SW480 (cell line): ENCODE data around the gene ACSBG1.
"Not testable (repeated sequence)": the region's sequence is repeated elsewhere in the genome, so short reads cannot be mapped to it uniquely, and the experiment has no call there.

Experiments used
- DNase-seq: peaks from one replicate; pipeline ENCODE4 v3.0.0-alpha.2; 2016; ENCODE audit warnings: low spot score

The ACSBG1 gene

DNA sequence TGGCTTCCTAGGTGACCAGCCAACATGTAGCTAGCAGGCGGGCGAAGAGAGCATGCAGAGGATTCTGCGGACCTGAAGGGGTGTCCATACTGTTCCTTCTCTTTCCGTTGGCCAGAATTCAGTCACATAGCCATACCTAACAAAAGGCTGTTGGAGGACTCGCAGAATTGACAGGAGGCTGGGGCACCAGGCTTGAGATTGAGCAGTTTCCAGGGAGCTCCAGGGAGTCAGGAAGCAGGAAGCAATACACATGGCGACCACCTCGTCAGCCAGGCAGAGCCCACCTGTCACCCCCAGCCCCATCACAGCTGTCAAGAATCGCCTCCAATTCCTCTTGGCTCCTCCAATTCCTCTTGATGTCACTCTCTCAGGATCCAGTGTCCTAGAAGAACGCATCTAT, 16.8 kb upstream of the ACSBG1 start:
- DNase-seq = no peak

DNA sequence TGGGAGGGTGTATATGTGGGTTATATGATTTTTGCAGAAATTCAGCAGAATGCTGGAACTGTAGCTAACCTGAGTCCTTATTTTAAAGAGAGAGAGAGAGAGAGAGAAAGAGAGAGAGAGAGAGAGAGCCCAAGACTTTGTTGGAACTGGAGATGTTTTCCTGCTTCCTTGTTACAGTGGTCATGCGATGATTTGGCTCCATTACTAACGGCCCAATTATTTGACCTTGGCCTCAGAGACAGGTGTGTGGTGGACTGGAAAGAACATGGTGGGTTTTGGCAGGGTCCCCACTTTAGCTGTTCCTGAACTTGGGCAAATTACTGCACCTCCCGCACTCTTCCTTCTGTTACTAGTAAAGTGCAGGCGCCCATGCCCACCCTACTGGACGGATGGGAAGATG, 14.8 kb upstream of the ACSBG1 start:
- no peak for DNase-seq

DNA sequence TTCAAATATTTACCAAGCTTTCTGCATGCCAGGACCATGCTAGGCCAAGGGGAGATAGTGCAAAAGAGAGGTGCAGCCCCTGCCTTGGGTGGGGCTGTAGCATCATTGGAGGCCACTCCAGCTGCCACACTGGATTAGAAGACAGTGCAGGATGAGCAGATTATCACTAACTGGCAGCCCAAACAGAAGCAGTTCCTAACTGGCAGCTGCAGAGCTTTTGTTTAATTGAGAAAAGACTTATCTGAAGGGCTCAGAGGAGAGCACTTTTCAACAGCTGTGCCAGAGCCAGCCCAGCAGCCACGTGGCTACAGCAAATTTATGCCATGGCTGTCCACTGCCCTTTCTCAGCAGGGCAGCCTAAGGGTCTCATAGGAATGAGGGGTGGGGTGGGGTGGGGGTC, 13.5 kb upstream of the ACSBG1 start:
- no peak for DNase-seq

DNA sequence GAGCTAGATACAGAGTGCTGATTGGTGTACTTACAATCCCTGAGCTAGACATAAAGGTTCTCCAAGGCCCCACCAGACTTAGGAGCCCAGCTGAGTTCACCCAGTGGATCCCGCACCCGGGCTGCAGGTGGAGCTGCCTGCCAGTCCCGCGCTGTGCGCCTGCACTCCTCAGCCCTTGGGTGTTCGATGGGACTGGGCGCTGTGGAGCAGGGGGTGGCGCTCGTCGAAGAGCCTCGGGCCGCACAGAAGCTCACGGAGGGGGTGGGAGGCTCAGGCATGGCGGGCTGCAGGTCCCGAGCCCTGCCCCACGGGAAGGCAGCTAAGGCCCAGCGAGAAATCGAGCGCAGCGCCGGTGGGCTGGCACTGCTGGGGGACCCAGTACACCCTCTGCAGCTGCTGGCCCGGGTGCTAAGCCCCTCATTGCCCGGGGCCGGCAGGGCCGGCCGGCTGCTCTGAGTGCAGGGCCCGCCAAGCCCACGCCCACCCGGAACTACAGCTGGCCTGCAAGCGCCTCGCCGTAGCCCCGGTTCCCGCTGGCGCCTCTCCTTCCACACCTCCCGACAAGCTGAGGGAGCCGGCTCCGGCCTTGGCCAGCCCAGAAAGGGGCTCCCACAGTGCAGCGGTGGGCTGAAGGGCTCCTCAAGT, 11.7 kb upstream of the ACSBG1 start:
- DNase-seq = not testable (repeated sequence)

DNA sequence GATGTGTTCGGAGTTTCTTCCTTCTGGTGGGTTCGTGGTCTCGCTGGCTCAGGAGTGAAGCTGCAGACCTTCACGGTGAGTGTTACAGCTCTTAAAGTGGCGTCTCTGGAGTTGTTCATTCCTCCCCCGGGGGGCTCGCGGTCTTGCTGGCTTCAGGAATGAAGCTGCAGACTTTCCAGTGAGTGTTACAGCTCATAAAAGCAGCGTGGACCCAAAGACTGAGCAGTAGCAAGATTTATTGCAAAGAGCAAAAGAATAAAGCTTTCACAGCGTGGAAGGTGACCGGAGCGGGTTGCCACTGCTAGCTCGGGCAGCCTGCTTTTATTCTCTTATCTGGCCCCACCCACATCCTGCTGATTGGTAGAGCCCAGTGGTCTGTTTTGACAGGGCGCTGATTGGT, 11.0 kb upstream of the ACSBG1 start:
- not testable (repeated sequence) for DNase-seq

DNA sequence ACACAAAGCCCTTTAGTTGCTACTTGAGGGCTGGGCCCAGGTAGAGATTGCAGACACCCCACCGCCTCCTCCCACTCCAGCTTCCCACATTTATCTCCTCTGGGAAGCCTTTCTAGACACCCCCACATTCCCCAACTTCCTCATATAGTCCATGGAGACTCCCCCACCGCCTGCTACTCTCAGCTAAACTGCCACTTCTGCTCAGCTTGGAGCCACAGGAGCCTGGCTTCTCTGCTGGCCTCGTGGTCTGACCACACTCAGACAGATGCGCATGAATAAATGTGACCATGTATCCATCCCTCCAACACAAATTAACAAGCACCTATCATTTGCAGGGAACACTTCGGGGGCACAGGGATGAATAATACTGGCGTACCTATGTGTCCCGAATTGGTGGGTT, 10.5 kb upstream of the ACSBG1 start:
- no peak for DNase-seq

DNA sequence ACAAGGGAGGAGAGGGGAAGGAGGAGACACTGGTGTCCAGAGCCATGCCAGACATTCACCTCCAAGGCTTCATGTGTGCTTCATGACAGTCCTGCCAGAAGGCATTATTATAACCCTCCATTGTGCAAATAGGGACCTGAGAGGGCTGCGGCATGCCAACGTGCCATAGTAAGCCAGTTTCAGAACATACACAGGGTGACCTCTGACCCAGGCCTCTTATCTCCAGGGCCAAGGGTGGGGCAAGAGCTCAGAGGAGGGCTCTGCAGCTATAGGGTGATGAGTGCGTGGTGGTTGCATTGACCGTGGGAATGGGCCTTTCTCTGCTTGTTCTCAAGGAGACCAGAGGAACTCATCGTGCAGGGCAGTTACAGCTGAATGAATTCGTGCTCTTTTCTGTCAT, 9.7 kb upstream of the ACSBG1 start:
- DNase-seq = no peak

DNA sequence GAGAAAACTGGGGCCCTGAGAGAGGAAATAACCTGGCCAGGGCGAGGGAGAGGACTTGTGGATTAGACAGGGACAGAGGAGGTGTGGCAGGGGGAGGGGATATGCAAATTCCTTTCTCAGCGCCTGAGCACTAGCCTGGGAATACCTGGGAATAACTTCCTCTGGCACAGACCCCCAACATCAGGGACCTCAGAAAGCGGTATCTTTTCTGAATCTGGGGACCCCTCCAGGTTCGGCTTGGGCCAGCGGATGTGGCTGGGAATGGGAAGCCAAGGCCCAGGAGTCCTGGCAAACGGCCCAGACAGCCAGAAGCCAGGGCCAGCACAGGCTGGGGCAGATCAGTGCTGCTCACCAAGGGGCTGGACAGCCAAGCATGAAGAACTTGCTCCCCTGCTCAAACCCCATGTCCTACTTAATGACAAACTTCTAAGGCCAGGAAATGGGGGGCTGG, 9.2 kb upstream of the ACSBG1 start:
- no peak for DNase-seq

DNA sequence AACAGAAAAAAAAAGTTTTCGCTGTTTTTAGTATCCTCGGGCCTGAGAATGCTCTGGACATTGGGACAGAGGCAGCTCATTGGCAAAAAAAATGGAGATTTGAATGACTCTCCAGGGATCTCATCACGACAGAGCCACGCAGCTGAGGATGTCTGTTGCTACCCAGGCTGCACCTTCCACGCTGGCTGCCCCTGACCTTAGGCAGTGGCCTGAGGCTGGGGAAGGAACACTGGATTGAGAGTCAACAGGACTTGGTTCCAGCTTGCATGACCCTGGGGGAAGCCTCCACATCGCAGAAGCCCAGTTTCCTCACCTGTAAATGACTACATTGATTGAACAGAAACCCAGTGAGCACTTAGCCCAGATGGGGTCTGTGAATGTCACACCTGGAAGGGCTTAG, 8.7 kb upstream of the ACSBG1 start:
- no peak for DNase-seq

DNA sequence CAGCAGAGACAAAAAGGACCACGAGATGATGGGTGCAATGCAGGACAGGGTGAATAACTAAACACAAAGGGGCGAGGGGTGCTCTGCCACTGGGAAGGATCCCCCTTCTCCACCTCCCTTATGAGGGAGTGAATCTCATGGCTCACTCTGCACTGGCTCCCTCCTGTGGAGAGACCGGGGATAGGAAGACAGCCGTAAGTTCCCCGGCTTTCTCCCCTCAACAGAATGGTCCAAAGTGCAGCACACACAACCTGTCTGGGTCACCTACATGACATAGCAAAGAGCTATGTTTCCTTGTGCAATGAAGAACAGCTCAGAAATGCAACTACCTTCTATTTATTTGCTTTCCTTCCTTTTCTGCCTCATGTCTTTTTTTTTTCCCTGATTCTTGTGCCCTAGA, 7.8 kb upstream of the ACSBG1 start:
- DNase-seq = no peak

DNA sequence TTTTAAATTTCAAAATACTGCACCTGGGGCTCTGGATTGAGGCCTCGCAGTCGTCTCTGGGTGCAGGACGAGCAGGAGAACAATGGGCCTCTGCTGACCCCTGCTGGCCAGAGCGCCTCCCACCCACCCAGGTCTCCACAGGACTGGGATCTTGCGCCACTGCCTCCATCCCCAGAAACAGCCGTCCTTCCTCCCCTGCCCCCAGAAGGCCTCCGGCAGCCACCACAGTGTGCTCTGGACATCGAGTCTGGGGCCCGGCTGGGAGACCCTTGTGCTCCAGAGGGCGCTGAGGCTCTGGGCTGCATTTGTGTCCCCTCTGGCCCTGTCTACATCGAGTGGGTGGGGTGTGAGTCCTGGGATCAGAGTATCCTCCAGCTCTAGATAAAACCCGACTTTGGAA, 6.7 kb upstream of the ACSBG1 start:
- DNase-seq = peak; percentile 68

DNA sequence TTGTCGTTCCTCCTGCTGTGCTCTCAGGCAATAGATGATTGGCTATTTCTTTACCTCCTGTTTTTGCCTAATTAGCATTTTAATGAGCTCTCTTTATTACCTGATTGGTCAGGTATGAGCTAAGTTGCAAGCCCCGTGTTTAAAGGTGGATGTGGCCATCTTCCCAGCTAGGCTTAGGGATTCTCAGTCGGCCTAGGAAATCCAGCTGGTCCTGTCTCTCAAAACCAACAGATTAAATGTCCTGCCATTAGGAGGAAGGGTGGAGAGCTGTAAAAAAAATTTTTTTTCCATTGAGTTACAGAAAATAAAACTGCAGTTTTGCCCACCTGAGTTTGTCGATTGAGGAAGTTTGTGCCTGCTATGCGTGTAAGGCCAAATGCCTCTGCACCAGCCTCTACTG, 5.4 kb upstream of the ACSBG1 start:
- DNase-seq = no peak

DNA sequence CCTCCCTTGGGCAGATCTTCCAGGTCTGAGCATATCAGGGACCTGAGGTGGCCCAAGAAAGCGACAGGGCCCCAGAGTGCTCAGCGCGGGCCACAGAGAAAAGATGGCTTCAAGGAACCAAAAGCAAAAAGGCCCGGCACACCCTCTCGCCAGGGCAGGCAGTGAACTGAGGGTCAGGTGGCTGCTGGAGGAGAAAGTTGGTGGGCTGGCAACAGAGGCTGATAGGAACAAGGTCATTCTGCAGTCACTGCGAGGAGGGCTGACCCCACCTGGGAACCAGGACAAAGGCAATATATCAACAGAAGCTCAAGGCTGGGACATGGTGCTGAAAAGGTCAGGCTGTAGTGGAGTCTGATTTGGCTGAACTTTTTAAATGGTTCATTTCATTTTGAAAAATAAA, 2.8 kb upstream of the ACSBG1 start:
- DNase-seq = no peak

DNA sequence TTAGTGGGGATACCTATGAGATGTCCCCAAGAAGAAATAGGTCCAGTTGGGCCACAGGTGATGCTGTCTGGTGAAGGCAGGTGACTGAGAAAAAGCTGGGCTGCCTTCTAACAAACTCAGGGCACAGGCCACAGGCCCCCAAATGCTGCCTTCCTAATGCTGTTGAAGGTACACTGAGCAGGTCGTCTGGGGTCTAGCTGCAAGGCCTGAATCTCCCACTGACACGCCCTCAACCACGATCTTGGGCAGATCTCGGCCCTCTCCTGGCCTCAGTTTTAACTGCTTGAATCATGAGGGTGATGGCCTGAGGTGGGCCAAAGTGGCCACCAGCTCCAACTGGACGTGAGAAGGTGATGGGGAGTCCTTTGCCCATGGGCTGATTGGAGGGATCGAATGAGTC, 2.1 kb upstream of the ACSBG1 start:
- no peak for DNase-seq

DNA sequence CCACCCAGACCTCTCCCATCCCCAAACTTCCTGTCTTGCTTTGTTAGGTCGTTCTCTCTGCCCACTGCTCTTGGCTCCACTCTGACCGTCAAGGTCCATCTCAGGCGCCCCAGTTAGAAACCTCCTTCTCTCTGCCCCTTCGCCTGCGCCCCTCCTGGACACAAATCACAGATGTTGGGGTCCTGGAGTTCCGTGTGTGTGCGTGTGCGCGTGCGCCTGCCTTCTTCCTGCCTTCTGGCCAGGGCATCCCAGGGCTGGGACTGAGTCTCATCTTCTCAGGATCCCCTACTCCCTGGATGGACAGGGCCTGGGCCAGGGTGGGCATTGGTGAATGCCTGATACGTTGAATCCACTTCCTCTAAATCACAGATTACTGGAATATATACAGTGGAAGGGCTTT, 869 bp downstream of the ACSBG1 start:
- no peak for DNase-seq

DNA sequence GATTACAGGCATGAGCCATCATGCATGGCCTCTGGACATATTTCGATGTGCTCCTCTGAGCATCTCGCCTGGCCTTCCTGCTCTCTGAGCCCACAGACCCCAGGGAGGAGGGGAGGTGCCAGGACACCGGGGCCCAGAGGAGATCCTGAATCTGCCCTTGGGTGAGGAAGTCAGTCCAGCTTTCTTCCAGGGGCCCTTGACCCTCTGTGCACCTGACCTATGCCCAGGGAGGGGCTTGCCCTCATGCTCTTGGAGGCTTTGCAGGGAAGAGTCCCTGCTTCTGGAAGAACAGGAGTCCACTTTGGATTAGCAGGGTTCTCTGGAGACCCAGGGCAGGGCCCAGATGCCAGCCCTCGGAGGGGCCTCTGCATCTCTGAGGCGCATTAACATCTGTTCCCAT, 1.4 kb downstream of the ACSBG1 start:
- no peak for DNase-seq

DNA sequence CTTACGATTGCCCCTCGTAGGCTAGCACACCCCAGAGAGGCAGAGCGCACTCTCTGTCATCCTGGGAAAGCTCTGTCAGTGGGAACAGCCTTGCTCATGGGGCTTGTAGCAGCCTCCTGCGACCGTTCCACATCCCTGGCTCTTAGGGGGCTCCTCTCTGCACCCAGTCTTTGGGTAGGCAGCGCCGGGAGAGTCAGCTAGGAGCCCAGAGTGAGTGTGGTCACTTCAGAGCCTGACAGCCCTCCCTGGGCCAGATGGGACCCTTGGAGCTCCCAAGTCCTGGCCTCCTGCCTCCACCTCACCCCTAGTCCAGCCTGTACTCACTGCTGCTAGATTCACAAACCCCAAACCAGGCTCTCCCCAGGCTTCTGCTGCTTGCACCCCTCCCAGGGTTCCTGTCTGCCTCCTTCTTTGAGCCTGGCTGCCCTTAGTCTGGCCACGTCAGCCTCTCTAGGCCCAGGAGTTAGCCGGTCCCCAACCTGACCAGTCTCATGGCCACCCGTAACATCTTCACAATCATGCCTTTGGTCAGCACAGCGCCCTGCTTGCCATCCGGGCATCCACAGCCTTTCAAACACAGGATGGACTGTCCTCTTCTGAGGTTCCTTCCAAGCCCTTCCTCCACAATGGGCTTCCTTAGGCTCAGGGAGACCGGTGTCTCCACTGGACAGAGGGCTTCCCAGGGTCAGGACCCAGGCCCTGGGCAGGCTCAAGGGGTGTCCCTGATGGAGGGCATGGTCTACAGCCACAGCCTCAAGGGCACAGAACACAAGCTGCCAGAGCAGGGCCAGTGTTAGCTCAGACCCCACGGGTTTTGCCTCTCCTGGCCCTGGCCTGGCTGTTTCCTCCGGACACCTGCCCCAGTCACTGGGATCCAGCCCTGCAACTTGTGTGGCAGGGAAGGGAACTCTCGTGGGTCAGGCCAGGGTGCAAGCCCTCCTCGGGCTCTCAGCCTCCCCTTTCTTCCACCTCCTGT, 4.6 kb downstream of the ACSBG1 start:
- DNase-seq = no peak

DNA sequence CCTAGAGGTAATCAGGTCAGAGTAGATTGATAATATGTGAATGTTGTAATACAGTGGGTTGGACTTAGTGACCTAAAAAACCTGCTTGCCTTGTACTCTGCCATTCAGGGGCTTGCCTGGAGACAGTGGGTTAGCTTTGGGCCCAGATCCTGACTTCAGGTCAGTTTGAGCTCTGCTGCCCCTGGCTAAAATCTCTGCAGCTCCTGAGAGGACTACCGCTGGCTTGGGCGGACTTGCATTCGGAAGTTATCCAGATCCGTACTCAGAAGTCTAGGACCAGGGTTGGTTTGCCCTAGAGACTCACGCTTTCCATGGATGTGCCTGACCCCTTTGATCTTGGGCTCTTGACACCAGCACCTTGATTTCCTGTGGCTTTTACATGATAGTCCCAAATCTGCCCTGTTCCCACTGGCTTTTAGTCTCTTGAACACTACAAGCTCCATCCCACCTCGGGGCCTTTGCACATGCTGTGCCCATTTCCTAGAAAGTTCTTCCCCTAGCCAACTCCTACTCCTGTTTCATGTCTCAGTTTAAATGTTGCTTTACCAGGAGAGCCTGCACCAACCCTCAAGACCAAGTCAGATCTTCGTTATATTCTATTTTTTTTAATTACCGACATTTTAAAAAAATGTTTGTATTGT, 5.9 kb downstream of the ACSBG1 start:
- DNase-seq = no peak

DNA sequence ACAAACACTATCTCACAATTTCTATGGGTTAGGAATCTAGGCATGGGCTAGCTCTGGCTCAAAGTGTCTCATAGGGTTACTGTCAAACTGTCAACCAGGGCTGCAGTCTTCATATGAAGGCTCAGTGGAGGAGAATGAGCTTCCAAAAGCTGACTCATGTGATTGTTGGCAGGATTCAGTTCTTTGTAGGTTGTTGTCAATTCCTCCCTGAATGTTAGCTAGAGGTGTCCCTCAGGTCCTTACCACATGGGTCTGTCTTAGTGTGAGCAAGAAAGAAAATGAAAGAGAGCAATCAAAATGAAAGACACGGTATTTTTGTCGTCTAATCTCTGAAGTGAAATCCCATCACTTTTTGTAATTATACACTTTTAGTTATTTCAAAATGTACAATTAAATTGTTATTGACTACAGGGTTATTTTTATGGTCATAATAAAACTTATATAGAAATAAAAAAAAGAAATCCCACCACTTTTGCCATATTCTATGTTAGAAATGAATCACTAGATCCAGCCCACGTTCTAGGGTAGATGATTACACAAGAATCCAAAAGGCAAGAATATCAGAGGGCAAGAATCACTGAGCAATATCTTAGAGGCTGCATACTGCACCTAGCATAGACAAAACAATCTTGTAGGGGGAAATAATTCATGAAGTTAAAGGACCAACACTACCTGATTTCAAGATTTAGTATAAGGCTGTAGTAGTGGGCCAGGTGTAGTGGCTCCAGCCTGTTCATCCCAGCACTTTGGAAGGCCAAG, 8.4 kb downstream of the ACSBG1 start:
- DNase-seq = no peak

DNA sequence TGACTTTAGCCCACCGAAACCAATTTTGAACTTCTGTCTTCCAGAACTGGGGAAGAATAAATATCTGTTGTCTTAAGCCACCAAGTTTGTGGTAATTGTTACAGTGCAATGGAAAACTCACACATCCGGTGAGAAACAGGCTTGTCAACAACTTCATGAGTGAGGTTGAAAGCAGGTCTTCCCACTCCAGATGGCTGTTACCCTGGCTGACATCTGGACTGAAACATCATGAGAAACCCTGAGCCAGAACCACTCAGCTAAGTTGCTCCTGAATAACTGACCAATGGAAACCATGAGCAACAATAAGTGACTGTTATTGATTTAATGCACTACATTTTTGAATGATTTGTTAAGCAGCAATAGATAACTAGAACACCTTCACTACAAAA, 10.3 kb downstream of the ACSBG1 start:
- DNase-seq = no peak

DNA sequence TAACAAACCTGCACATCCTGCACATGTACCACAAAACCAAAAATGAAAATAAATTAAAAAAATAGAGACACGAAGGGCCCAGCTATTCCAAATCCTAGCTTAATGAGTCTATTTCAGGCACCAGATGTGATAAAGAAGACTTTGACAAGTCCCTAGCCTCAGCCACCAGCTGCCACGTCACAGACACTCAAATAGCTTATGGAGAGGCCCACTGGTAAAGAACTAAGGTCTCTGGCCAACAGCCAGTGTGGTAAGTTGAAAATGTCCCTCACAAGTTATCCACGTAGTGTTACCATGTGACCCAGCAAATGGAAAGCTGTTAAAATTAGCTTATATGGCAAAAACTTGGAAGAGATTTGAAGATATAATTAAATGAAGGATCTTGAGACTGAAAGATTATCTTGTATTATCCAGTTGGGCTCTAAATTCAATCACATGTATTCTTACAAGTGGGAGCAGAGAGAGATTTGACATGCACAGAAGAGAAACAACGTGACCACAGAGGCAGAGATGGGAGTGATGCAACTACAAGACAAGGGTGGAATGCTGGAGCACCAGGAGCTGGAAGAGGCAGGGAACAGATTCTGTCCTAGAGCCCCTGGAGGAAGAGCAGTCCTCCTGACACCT, 10.9 kb downstream of the ACSBG1 start:
- DNase-seq = no peak
